ENCODE results near the gene CX3CR1.
A peak's percentile ranks its signal among the peaks of the same experiment; 100 is the strongest.

Gene CX3CR1

DNA sequence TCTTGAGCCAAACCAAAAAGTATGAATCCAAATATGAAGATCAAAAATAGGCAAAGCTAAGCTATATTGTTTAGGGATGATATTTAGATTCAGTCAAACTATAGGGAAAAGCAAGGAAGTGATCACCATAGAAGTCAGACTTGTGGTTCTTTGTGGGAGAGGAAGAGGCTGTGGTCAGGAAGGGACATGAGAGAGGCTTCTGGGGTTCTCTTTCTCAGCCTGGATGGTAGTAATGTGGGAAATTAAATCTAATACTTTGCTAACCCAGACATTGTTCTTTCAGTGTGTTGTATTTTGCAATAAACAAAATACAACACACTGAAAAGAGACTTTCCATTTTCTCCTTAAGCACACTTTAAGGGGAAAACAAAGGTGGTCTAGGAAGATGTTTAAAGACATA lies 3.1 kb downstream of the CX3CR1 start:
- DNase-seq (ENCODE audit: extremely low read depth, low read depth): no peak
- H3K4me3 ChIP-seq (replicated peaks; ENCODE audit: low read depth, low read length): no peak overlapping the region
- TF ChIP-seq, protein P1, sequence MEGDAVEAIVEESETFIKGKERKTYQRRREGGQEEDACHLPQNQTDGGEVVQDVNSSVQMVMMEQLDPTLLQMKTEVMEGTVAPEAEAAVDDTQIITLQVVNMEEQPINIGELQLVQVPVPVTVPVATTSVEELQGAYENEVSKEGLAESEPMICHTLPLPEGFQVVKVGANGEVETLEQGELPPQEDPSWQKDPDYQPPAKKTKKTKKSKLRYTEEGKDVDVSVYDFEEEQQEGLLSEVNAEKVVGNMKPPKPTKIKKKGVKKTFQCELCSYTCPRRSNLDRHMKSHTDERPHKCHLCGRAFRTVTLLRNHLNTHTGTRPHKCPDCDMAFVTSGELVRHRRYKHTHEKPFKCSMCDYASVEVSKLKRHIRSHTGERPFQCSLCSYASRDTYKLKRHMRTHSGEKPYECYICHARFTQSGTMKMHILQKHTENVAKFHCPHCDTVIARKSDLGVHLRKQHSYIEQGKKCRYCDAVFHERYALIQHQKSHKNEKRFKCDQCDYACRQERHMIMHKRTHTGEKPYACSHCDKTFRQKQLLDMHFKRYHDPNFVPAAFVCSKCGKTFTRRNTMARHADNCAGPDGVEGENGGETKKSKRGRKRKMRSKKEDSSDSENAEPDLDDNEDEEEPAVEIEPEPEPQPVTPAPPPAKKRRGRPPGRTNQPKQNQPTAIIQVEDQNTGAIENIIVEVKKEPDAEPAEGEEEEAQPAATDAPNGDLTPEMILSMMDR (IDR thresholded peaks at IDR 0.05; ENCODE audit: low read depth, low read length, missing control alignments): no peak

DNA sequence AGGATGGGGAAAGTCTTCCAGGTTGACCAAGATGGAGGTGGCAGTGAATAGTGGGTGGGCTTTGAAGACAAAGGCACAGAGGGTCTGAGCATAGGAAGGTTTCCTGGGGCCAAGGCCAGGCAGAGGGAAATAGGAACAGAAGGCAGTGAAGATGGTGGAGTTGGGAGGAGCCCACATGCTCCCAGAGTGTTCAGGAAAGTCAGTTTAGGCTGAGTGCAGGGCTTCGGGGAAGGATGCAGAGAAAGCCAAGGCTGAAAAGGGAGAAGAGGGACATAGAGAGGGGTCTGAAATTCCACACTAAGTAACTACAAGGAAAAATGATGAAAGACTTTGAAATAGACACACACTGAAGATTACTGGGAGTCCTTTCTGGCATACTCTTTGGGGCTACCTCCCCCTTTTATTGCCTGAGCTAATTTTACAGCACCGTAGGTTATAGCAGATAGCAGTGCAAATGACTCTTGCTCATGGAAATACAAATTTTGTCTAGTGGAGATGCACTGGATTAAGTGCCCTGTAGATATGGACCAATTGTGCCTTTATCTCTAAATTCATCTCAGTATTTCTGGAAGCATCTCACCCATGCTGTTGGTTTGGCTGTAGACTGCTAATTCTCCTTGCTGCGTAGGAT lies 3.8 kb downstream of the CX3CR1 start:
- TF ChIP-seq, protein P1 (IDR thresholded peaks at IDR 0.05; ENCODE audit: low read depth, low read length, missing control alignments): no peak
- no peak for DNase-seq (ENCODE audit: extremely low read depth, low read depth)
- H3K4me3 ChIP-seq (replicated peaks; ENCODE audit: low read depth, low read length): no peak overlapping the region

DNA sequence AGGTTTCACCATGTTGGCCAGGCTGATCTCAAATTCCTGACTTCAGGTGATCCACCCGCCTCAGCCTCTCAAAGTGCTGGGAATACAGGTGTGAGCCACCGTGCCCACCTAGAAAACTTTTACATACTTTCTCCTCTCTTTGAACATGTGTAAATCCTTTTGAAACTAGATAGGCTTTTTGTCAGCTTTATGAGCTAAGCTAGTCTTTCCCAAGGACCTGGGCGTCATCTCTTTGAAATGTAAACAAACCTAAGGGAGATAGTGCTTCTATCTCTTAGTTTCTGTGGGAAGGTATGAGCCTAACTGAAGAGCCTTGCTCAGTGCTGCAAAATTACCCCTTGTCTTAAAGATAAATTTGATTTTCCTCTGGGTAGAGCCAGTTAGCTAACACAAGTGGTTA lies 4.8 kb downstream of the CX3CR1 start:
- no peak overlapping the region for H3K4me3 ChIP-seq (replicated peaks; ENCODE audit: low read depth, low read length)
- TF ChIP-seq, protein P1 (IDR thresholded peaks at IDR 0.05; ENCODE audit: low read depth, low read length, missing control alignments): no peak
- no peak for DNase-seq (ENCODE audit: extremely low read depth, low read depth)

DNA sequence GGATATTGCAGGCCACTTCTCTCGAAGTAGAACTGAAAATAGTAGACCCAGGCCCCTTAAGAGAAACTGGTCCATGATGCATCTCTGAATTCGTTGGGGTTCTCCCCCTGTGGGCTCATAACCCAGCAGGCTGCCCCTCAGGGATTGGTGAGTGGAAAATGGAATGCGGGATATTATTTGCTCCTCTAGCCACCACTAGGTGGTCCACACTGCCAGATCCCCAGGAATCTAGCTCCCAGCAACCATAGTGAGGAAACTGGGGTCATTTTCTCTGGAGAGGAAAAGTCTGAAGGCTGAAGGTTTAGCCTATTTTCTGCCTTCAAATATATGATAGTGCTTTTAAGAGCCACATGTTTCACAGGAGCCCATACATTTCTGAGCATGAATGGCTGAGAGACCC lies 6.7 kb downstream of the CX3CR1 start:
- TF ChIP-seq, protein P1 (IDR thresholded peaks at IDR 0.05; ENCODE audit: low read depth, low read length, missing control alignments): peak; percentile 30
- H3K4me3 ChIP-seq (replicated peaks; ENCODE audit: low read depth, low read length): no peak overlapping the region
- DNase-seq (ENCODE audit: extremely low read depth, low read depth): no peak

DNA sequence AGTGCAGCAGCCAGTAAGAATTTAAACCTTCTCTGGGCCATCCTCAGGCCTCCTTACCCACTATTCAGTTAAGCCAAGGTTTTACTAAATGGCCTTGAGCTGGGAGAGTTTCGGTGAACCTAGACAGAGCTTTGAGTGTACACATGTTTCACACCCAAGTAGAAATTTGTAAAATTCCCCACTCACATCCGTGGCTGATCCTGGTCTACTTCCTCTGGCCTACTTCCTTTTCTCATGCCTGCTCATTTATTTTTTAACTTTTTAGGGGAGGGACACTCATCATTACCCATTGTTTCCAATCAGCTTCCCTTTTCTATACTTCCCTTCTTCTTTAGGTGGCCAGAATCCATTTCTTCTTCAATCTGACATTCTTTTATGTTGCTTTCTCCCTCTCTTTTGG lies 7.6 kb downstream of the CX3CR1 start:
- TF ChIP-seq, protein P1 (IDR thresholded peaks at IDR 0.05; ENCODE audit: low read depth, low read length, missing control alignments): no peak
- no peak for DNase-seq (ENCODE audit: extremely low read depth, low read depth)
- no peak overlapping the region for H3K4me3 ChIP-seq (replicated peaks; ENCODE audit: low read depth, low read length)

DNA sequence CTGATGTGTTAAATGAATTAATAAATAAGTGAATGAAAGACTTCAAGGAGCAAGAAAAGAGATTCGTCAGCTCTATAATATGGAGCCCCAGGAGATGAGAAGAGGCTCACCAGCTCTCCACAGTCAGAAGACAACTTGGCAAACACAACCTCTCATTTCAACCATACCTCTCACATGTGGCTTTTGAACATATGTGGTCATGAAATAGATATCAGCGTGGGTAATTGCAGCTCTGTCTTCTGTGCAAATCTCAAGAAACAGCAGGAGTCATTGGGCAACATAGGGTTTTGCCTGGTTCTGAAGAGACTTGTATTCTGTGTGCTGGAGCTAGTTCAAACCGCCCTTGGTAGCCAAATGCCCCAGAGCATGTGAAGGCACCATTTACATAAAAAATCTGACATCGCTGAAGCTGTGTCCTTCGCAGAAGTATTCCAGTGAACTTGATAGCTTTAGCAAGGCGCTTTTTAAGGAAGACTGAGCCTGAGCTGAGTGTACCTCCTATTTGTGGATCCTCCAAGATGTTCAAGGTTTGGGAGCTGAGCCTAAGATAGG lies 8.4 kb downstream of the CX3CR1 start:
- H3K4me3 ChIP-seq (replicated peaks; ENCODE audit: low read depth, low read length): no peak overlapping the region
- DNase-seq (ENCODE audit: extremely low read depth, low read depth): no peak
- TF ChIP-seq, protein P1 (IDR thresholded peaks at IDR 0.05; ENCODE audit: low read depth, low read length, missing control alignments): no peak

DNA sequence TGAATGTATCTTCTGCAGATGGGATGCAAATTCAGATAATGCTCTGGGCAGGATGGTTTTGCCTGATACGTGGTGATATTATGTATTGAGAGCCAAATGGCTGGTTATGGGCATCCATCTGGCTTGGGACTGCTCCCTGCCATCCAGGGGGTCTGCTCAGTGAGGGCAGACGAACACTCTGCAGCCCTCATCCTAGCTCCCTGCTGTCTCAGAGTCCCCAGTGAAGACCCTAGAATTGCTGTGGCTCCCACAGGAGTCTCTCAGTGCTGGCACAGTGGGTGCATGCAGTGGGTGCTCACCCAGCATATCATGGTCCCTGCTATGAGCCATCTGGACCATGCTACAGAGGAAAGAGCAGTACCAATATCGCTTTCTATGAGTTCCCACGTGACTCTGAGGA lies 10.3 kb downstream of the CX3CR1 start:
- TF ChIP-seq, protein P1 (IDR thresholded peaks at IDR 0.05; ENCODE audit: low read depth, low read length, missing control alignments): no peak

More for the DNA sequence above, 10.3 kb downstream of the CX3CR1 start:
- no peak overlapping the region for H3K4me3 ChIP-seq (replicated peaks; ENCODE audit: low read depth, low read length)
- DNase-seq (ENCODE audit: extremely low read depth, low read depth): no peak
